GM23248 (cell line): ENCODE data around the gene PDE10A.

Experiments used
- EZH2 ChIP-seq: fragments of 200-600 bp; sonication (generic); IDR thresholded peaks from 2 replicates; pipeline ENCODE4 v1.6.1; 2018; ENCODE audit warnings: antibody characterized with exemption, mild to moderate bottlenecking; ENCODE audit not compliant: insufficient read depth, poor library complexity, severe bottlenecking
- EZH2phosphoT487 ChIP-seq: fragments of 200-600 bp; sonication (generic); IDR thresholded peaks from 2 replicates; pipeline ENCODE4 v1.6.1; 2018; ENCODE audit warnings: antibody characterized with exemption, moderate library complexity, mild to moderate bottlenecking, low read depth; ENCODE audit not compliant: insufficient read depth

DNA sequence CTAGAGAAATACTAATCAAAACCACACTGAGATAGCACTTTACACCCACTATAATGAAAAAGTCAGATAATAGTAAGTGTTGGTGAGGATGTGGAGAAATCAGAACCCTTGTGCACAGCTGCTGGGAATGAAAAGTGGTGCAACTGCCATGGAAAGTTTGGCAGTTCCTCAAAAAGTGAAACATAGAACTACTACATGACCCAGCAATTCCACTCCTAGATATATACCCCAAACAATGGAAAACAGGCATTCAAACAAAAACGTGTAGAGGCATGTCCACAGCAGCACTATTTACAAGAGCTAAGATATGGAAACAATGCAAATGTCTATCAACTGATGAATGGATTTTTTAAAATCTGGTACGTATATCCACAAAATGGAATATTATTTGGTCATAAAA, 236.1 kb downstream of the PDE10A start:
- TF ChIP-seq EZH2 (no peak), EZH2phosphoT487 (no peak)
